B cell (primary cell): ENCODE results near the gene ZNF587. TPM values are rescaled to one million over a fixed set of nuclear protein-coding genes. Genes with fewer than 3 reads are reported as not detected.

Experiments
- ATAC-seq: fragments of 200-7000 bp; cut with Tn5 transposase; one replicate; pipeline ENCODE4 v1.10.0; 2021; ENCODE audit warnings: low read depth, mild to moderate bottlenecking, moderate number of reproducible peaks, moderate library complexity
- CTCF ChIA-PET: fragments of 350-600 bp; sonication (Branson Sonifier 250); formaldehyde crosslinking; loops from one replicate; lab custom pipeline; 2021; ENCODE audit warnings: antibody characterized with exemption, inconsistent platforms; lab: Charles Lee
- POLR2A ChIA-PET: fragments of 350-600 bp; sonication (Branson Sonifier 250); formaldehyde crosslinking; loops from one replicate; lab custom pipeline; 2021; ENCODE audit warnings: antibody characterized with exemption; lab: Charles Lee
- DNase-seq: peaks from one replicate; pipeline ENCODE4 v3.0.0; 2013
- H2AFZ ChIP-seq: 2 replicates; pipeline ENCODE4 v1.6.1; 2012; ENCODE audit warnings: mild to moderate bottlenecking, low read depth, low read length; ENCODE audit not compliant: insufficient read depth, poor library complexity, severe bottlenecking
- H3K27ac ChIP-seq, 2 donors: 1 replicate in 1 of 2; 2 replicates in 1 of 2; pipeline ENCODE4 v1.5.1; 2012 to 2013; ENCODE audit warnings: low read length in 2 of 2, mild to moderate bottlenecking in 2 of 2, moderate library complexity in 1 of 2
- H3K27me3 ChIP-seq, 4 experiments: fragments of 200-600 bp in 1 of 4; sonication (generic) in 1 of 4; replicated peaks in 1 of 4; 1 replicate in 2 of 4; 2 replicates in 2 of 4; pipeline versions ENCODE4 v1.6.1 to v1.7.0; 2013 to 2016; ENCODE audit warnings: low read length in 3 of 4, mild to moderate bottlenecking in 2 of 4, mixed read lengths in 1 of 4, moderate library complexity in 1 of 4; ENCODE audit not compliant: insufficient read depth in 4 of 4, control insufficient read depth in 3 of 4; ENCODE audit errors: control extremely low read depth in 1 of 4
- H3K36me3 ChIP-seq, 2 experiments: replicated peaks in 1 of 2; 1 replicate in 1 of 2; 2 replicates in 1 of 2; pipeline versions ENCODE4 v1.6.1 to v1.7.1; 2013; ENCODE audit warnings: low read length in 1 of 2; ENCODE audit not compliant: insufficient read depth in 2 of 2, control insufficient read depth in 1 of 2; ENCODE audit errors: control extremely low read depth in 1 of 2, extremely low read depth in 1 of 2
- H3K4me1 ChIP-seq, 2 donors: fragments of 200-600 bp in 1 of 2; sonication (generic) in 1 of 2; 1 replicate in 1 of 2; 2 replicates in 1 of 2; pipeline versions ENCODE4 v1.5.1 to v1.6.1; 2013 to 2017; ENCODE audit warnings: low read length in 2 of 2; ENCODE audit not compliant: control insufficient read depth in 2 of 2, insufficient read depth in 2 of 2
- H3K4me2 ChIP-seq: replicated peaks from 2 replicates; pipeline ENCODE3; 2012; ENCODE audit warnings: mild to moderate bottlenecking, low read depth, low read length; ENCODE audit not compliant: poor library complexity, severe bottlenecking
- H3K4me3 ChIP-seq, 5 experiments: fragments of 200-600 bp in 1 of 5; sonication (generic) in 1 of 5; 1 replicate in 3 of 5; 2 replicates in 2 of 5; pipeline versions ENCODE4 v1.5.1 to v1.7.0; 2011 to 2016; ENCODE audit warnings: low read length in 4 of 5, mild to moderate bottlenecking in 4 of 5, low read depth in 2 of 5, control low read depth in 1 of 5, moderate library complexity in 1 of 5; ENCODE audit not compliant: insufficient read depth in 1 of 5; ENCODE audit errors: control extremely low read depth in 1 of 5, extremely low read depth in 1 of 5
- H3K79me2 ChIP-seq: fragments of 200-600 bp; sonication (generic); one replicate; pipeline ENCODE4 v1.6.0; 2016; ENCODE audit warnings: low read length; ENCODE audit not compliant: control insufficient read depth, insufficient read depth
- H3K9ac ChIP-seq: fragments of 200-600 bp; sonication (generic); 2 replicates; pipeline ENCODE4 v1.6.1; 2017; ENCODE audit warnings: mild to moderate bottlenecking, low read length, moderate library complexity
- H3K9me3 ChIP-seq, 3 donors: one replicate each; pipeline versions ENCODE4 v1.6.1 to v1.7.1; 2013; ENCODE audit warnings: low read length in 2 of 3; ENCODE audit not compliant: control insufficient read depth in 2 of 3, insufficient read depth in 1 of 3; ENCODE audit errors: control extremely low read depth in 1 of 3
- H4K20me1 ChIP-seq: 2 replicates; pipeline ENCODE4 v1.6.0; 2012; ENCODE audit warnings: mild to moderate bottlenecking, low read length; ENCODE audit not compliant: insufficient read depth, control insufficient read depth, poor library complexity, severe bottlenecking
- H3K27ac Mint-ChIP-seq: one replicate; pipeline ENCODE4 v1.8.0; 2021; ENCODE audit warnings: mixed read lengths
- H3K27me3 Mint-ChIP-seq: one replicate; pipeline ENCODE4 v1.8.0; 2021; ENCODE audit warnings: mixed read lengths
- H3K4me1 Mint-ChIP-seq: one replicate; pipeline ENCODE4 v1.8.0; 2021; ENCODE audit warnings: mixed read lengths
- H3K4me3 Mint-ChIP-seq: one replicate; pipeline ENCODE4 v1.8.0; 2021; ENCODE audit warnings: mixed read lengths
- H3K9me3 Mint-ChIP-seq: one replicate; pipeline ENCODE4 v1.8.0; 2022; ENCODE audit warnings: mixed read lengths; ENCODE audit not compliant: insufficient read depth
- CTCF ChIP-seq: fragments of 200-600 bp; IDR thresholded peaks from one replicate; pipeline ENCODE4 v1.8.0; 2022; ENCODE audit warnings: antibody characterized with exemption, mild to moderate bottlenecking
- EZH2 ChIP-seq: IDR thresholded peaks from 2 replicates; pipeline ENCODE4 v1.6.1; 2012; ENCODE audit warnings: borderline replicate concordance, low read depth, mild to moderate bottlenecking, moderate library complexity, low read length; ENCODE audit not compliant: insufficient read depth, poor library complexity, severe bottlenecking
- WGBS: methylation state at CpG from one replicate; pipeline ENCODE4 v1.1.5; 2013; ENCODE audit warnings: missing lambda C conversion rate; ENCODE audit not compliant: insufficient coverage; 5-methylcytosine and 5-hydroxymethylcytosine counted together
- intact Hi-C: fragments of 100-400 bp; cut with micrococcal nuclease; formaldehyde crosslinking; loops from one replicate; pipeline ENCODE4 v1.10.0; 2022
- polyA plus RNA-seq: library from polyadenylated mRNA; depleted of rRNA; stranded (reverse); fragments of >200 nt; gene quantifications from 2 replicates; pipeline ENCODE4 v1.2.3, GENCODE V29; 2012
- total RNA-seq, 2 donors: library from RNA; stranded (reverse); fragments of 120-200 nt in 1 of 2; gene quantifications; 1 replicate in 1 of 2; 2 replicates in 1 of 2; pipeline versions ENCODE4 v1.2.3 to v1.2.4, GENCODE V29; 2013 to 2022

Gene ZNF587
- total and polyA plus RNA-seq, 2 donors (not counting 1 experiment from before 2014, with no cell fraction given): 16.6 to 72.9 TPM

GRCh38 chr19:57886046-57886445, 36.4 kb downstream of the ZNF587 start:
- Histone ChIP-seq H3K9me3 (peaks cover 0 to 19% (median 0%) of the 10 kb centered on the region in 3 donors), H3K4me3 (no peak overlapping the region), H3K4me2 (no peak overlapping the region), H3K27me3 (no peaks in the 10 kb centered on the region), H3K36me3 (peaks cover 4 to 7% of the 10 kb centered on the region in 2 experiments), H3K27ac (no peak overlapping the region), H4K20me1 (no peaks in the 10 kb centered on the region), H2AFZ (no peak overlapping the region), H3K4me1 (peaks cover 17 to 19% of the 10 kb centered on the region in 2 donors), H3K79me2 (peaks cover 67% of the 10 kb centered on the region), H3K9ac (no peak overlapping the region)
- ChIA-PET CTCF (no interaction called here), POLR2A (no interaction called here)
- intact Hi-C loops: loop anchor here (5.0 kb wide), 2 partner anchors 34 to 139 kb away; partner anchors contain the start of gene ZNF776
- Mint-ChIP-seq H3K27ac (no peak overlapping the region), H3K4me1 (peaks cover 34% of the 10 kb centered on the region), H3K4me3 (no peak overlapping the region), H3K27me3 (no peaks in the 10 kb centered on the region), H3K9me3 (no peaks in the 10 kb centered on the region)
- DNase-seq: no peak
- ATAC-seq: no peak
- TF ChIP-seq CTCF (no peak), EZH2 (no peak)
- 94% methylated on average over 2 of the region's 3 CpGs for WGBS

- CTCF ChIA-PET: no interaction called here
- Histone ChIP-seq H3K27ac (no peak overlapping the region), H3K36me3 (peaks cover 4 to 7% of the 10 kb centered on the region in 2 experiments), H3K9ac (peak overlapping the region; percentile 96), H3K9me3 (peaks cover 0 to 19% (median 0%) of the 10 kb centered on the region in 3 donors), H3K4me3 (peak overlapping the region in 2 of 5 experiments; percentile 85 to 97), H3K4me2 (peak overlapping the region; percentile 97), H3K79me2 (peaks cover 67% of the 10 kb centered on the region), H3K4me1 (peaks cover 17 to 19% of the 10 kb centered on the region in 2 donors), H3K27me3 (no peaks in the 10 kb centered on the region), H2AFZ (no peak overlapping the region), H4K20me1 (no peaks in the 10 kb centered on the region)
- Mint-ChIP-seq H3K27ac (peak overlapping the region; percentile 7), H3K9me3 (no peaks in the 10 kb centered on the region), H3K27me3 (no peaks in the 10 kb centered on the region), H3K4me3 (peak overlapping the region; percentile 95), H3K4me1 (peaks cover 34% of the 10 kb centered on the region)
- DNase-seq (no peak), ATAC-seq (no peak)
- intact Hi-C loops: loop anchor here (5.0 kb wide), 2 partner anchors 35 to 140 kb away; partner anchors contain the start of gene ZNF776
- POLR2A ChIA-PET: interaction anchor here (1.2 to 1.5 kb wide), 2 partner anchors 38 to 118 kb away, joined by 3 to 5 read pairs; partner anchors contain the start of genes ZNF586 and ZNF587
- TF ChIP-seq EZH2 (no peak), CTCF (no peak)
- WGBS: 60% methylated on average over 3 of the region's 6 CpGs
Measured at GRCh38 chr19:57887195-57887941, 37.7 kb downstream of the ZNF587 start.
